ENCODE measurements around the gene CCNE1. TPM values are rescaled to one million over a fixed set of nuclear protein-coding genes. Genes with fewer than 3 reads are reported as not detected.

CCNE1 gene
- polyA plus RNA-seq, 1 of the 3 experiments (the other 2 are of a cell fraction): 8.9 TPM

- Histone ChIP-seq H3K9me2 (no peaks in the 10 kb centered on the region), H2AFZ (ENCODE audit: low read depth) (no peak overlapping the region), H3K4me3 (ENCODE audit: low read depth in 2 of 2, low read length in 1 of 2) (no peak overlapping the region), H3K4me2 (no peak overlapping the region), H3F3A (replicated peaks; ENCODE audit: insufficient read depth) (no peaks in the 10 kb centered on the region), H3K36me3 (replicated peaks in 1 of 2; ENCODE audit: control insufficient read depth in 1 of 2, insufficient read depth in 2 of 2, low read length in 1 of 2) (no peaks in the 10 kb centered on the region), H3K4me1 (ENCODE audit: control insufficient read depth in 1 of 2, insufficient read depth in 2 of 2, low read depth in 1 of 2, low read length in 1 of 2) (no peaks in the 10 kb centered on the region), H3K9ac (no peak overlapping the region), H4K20me1 (ENCODE audit: insufficient read depth) (no peaks in the 10 kb centered on the region), H3K79me2 (ENCODE audit: insufficient read depth) (no peaks in the 10 kb centered on the region), H3K27me3 (ENCODE audit: insufficient read depth) (no peaks in the 10 kb centered on the region), H3K27ac (ENCODE audit: low read depth in 2 of 2, low read length in 1 of 2) (no peak overlapping the region), H3K9me3 (no peaks in the 10 kb centered on the region)
- CTCF ChIA-PET: interaction anchor here (1.1 to 1.2 kb wide), 3 partner anchors 9 to 22 kb away, joined by 3 read pairs; no protein-coding TSS in a partner anchor
- WGBS (ENCODE audit: low lambda C conversion rate): 71% methylated on average over 26 of the region's 33 CpGs
- TF ChIP-seq TEAD4 (IDR thresholded peaks at IDR 0.05; ENCODE audit: borderline replicate concordance, insufficient read depth): no peak
- no peak for TF ChIP-seq FOXM1 (IDR thresholded peaks at IDR 0.05; ENCODE audit: low read depth)
- TF ChIP-seq POLR2AphosphoS5 (IDR thresholded peaks at IDR 0.05; ENCODE audit: low read depth, low read length): no peak
- no peak for TF ChIP-seq MAX (IDR thresholded peaks at IDR 0.05; ENCODE audit: low read depth)
- TF ChIP-seq CHD2 (IDR thresholded peaks at IDR 0.05; ENCODE audit: low read length, partially characterized antibody): no peak
- TF ChIP-seq RAD21 (IDR thresholded peaks at IDR 0.05; ENCODE audit: low read length): no peak
- TF ChIP-seq EZH2phosphoT487 (IDR thresholded peaks at IDR 0.05; ENCODE audit: borderline replicate concordance, low read depth): no peak
- TF ChIP-seq MEF2A (IDR thresholded peaks at IDR 0.05; ENCODE audit: borderline replicate concordance, low read depth): no peak
- TF ChIP-seq SIN3A (IDR thresholded peaks at IDR 0.05; ENCODE audit: borderline replicate concordance, low read depth, low read length): no peak
- TF ChIP-seq JUND (IDR thresholded peaks at IDR 0.05): no peak
- TF ChIP-seq RFX5 (IDR thresholded peaks at IDR 0.05; ENCODE audit: low read length): no peak
- TF ChIP-seq, protein P1, sequence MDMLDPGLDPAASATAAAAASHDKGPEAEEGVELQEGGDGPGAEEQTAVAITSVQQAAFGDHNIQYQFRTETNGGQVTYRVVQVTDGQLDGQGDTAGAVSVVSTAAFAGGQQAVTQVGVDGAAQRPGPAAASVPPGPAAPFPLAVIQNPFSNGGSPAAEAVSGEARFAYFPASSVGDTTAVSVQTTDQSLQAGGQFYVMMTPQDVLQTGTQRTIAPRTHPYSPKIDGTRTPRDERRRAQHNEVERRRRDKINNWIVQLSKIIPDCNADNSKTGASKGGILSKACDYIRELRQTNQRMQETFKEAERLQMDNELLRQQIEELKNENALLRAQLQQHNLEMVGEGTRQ (IDR thresholded peaks at IDR 0.05; ENCODE audit: borderline replicate concordance, low read depth, low read length): no peak
- TF ChIP-seq FOSL2 (IDR thresholded peaks at IDR 0.05; ENCODE audit: borderline replicate concordance, low read depth): no peak
- no peak for TF ChIP-seq CTCF (IDR thresholded peaks at IDR 0.05)
- POLR2A ChIA-PET: no interaction called here
- DNase-seq: no peak
Measured at GRCh38 chr19:29781386-29782259, 30.2 kb upstream of the CCNE1 start.

- WGBS (ENCODE audit: low lambda C conversion rate): 85% methylated on average over 12 of the region's 13 CpGs
- Histone ChIP-seq H3K36me3 (replicated peaks in 1 of 2; ENCODE audit: control insufficient read depth in 1 of 2, insufficient read depth in 2 of 2, low read length in 1 of 2) (no peaks in the 10 kb centered on the region), H3K79me2 (ENCODE audit: insufficient read depth) (no peaks in the 10 kb centered on the region), H3K27me3 (ENCODE audit: insufficient read depth) (no peaks in the 10 kb centered on the region), H3F3A (replicated peaks; ENCODE audit: insufficient read depth) (no peaks in the 10 kb centered on the region), H3K9ac (no peak overlapping the region), H3K27ac (ENCODE audit: low read depth in 2 of 2, low read length in 1 of 2) (no peak overlapping the region), H3K4me3 (ENCODE audit: low read depth in 2 of 2, low read length in 1 of 2) (no peak overlapping the region), H2AFZ (ENCODE audit: low read depth) (no peak overlapping the region), H3K9me2 (no peaks in the 10 kb centered on the region), H4K20me1 (ENCODE audit: insufficient read depth) (no peaks in the 10 kb centered on the region), H3K4me1 (ENCODE audit: control insufficient read depth in 1 of 2, insufficient read depth in 2 of 2, low read depth in 1 of 2, low read length in 1 of 2) (no peaks in the 10 kb centered on the region), H3K4me2 (no peak overlapping the region), H3K9me3 (no peaks in the 10 kb centered on the region)
- DNase-seq: no peak
- ChIA-PET CTCF (interaction anchor here (1.1 kb wide), 2 partner anchors 10 to 11 kb away, joined by 3 read pairs; no protein-coding TSS in a partner anchor), POLR2A (no interaction called here)
- no peak for TF ChIP-seq RAD21 (IDR thresholded peaks at IDR 0.05; ENCODE audit: low read length)
- TF ChIP-seq FOXM1 (IDR thresholded peaks at IDR 0.05; ENCODE audit: low read depth): no peak
- no peak for TF ChIP-seq MAX (IDR thresholded peaks at IDR 0.05; ENCODE audit: low read depth)
- no peak for TF ChIP-seq ELF1 (IDR thresholded peaks at IDR 0.05)
- no peak for TF ChIP-seq RFX5 (IDR thresholded peaks at IDR 0.05; ENCODE audit: low read length)
- no peak for TF ChIP-seq MEF2A (IDR thresholded peaks at IDR 0.05; ENCODE audit: borderline replicate concordance, low read depth)
Measured at GRCh38 chr19:29782260-29782580, 29.6 kb upstream of the CCNE1 start.
